ENCODE data around the gene THBS2. TPM values are rescaled to one million over a fixed set of nuclear protein-coding genes. Genes with fewer than 3 reads are reported as not detected.

THBS2 gene
- total and polyA plus RNA-seq, 4 experiments from 2014 or later, result 0.09 to 0.14 TPM; not detected in 2

DNA sequence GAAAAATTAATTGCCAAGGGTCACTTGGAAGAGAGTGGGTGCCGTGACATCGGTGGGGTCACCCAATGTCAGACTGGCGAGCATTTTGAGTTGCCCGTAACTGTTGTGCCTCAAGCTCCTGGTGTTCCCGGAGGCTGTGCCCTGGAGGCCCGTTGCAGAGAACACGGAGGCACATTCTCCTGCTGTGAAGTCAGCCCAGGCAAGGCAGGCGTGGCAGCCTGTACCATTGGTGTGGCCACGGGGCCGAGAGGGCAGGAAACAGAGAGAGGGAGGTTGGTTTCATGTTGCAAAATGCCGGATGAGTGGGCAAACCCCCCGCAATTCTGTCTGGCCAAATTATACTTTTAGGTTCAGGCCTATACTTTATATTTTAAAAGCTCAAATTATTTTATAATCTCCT is 81.2 kb downstream of the THBS2 start:
- no peaks in the 10 kb centered on the region for H3K4me1 Mint-ChIP-seq
- no peak overlapping the region for H3K27ac Mint-ChIP-seq
- no peak overlapping the region for H3K4me3 Mint-ChIP-seq
- no peaks in the 10 kb centered on the region for H3K4me1 ChIP-seq (ENCODE audit: insufficient read depth, low read length)
- no peak for DNase-seq
- H3K9me3 ChIP-seq (ENCODE audit: control insufficient read depth in 1 of 2, low read length in 2 of 2), result no peaks in the 10 kb centered on the region
- CTCF ChIA-PET (ENCODE audit: partially characterized antibody), result no interaction called here
- H3K27me3 ChIP-seq (ENCODE audit: insufficient read depth, low read length), result no peaks in the 10 kb centered on the region
- H3K27ac ChIP-seq (ENCODE audit: low read depth, low read length), result no peak overlapping the region
- intact Hi-C loops (cut with micrococcal nuclease), result no loop called here
- no peaks in the 10 kb centered on the region for H3K36me3 ChIP-seq (ENCODE audit: insufficient read depth, low read length)
- no peaks in the 10 kb centered on the region for H3K9me3 Mint-ChIP-seq
- peaks cover 2 to 4% of the 10 kb centered on the region in 2 donors for H3K27me3 Mint-ChIP-seq
- H3K36me3 Mint-ChIP-seq, result no peaks in the 10 kb centered on the region
- H3K4me3 ChIP-seq (ENCODE audit: low read length in 2 of 2), result no peak overlapping the region
- POLR2A ChIA-PET (ENCODE audit: partially characterized antibody), result no interaction called here

DNA sequence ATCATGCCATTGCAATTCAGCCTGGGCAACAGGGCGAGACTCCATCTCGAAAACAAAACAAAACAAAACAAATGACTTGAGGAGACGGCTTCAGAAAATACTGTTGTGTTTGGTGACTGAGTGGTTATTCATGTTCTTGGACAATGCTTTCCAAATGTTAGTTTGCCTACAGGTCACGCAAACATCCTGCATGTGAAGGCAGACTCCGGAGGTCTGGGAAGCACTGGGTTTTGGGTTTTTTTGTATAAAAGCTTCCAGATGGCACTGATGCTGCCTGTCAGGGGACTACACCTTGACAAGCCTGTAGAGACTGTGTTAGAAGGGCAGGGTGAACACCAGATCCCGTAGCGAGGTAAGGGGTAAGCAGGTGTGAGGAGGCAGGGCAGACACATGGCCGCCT is 81.7 kb downstream of the THBS2 start:
- no peak overlapping the region for H3K4me3 ChIP-seq (ENCODE audit: low read length in 2 of 2)
- no peaks in the 10 kb centered on the region for H3K4me1 ChIP-seq (ENCODE audit: insufficient read depth, low read length)
- no peak for DNase-seq
- no peaks in the 10 kb centered on the region for H3K9me3 ChIP-seq (ENCODE audit: control insufficient read depth in 1 of 2, low read length in 2 of 2)
- no peaks in the 10 kb centered on the region for H3K36me3 Mint-ChIP-seq
- no peaks in the 10 kb centered on the region for H3K4me1 Mint-ChIP-seq
- ChIA-PET POLR2A (ENCODE audit: partially characterized antibody) (no interaction called here), CTCF (ENCODE audit: partially characterized antibody) (no interaction called here)
- H3K9me3 Mint-ChIP-seq, result no peaks in the 10 kb centered on the region
- no peak overlapping the region for H3K4me3 Mint-ChIP-seq
- H3K27ac ChIP-seq (ENCODE audit: low read depth, low read length), result no peak overlapping the region
- no peak overlapping the region for H3K27ac Mint-ChIP-seq
- no peaks in the 10 kb centered on the region for H3K36me3 ChIP-seq (ENCODE audit: insufficient read depth, low read length)
- H3K27me3 Mint-ChIP-seq, result peaks cover 2 to 4% of the 10 kb centered on the region in 2 donors
- intact Hi-C loops (cut with micrococcal nuclease), result no loop called here
- no peaks in the 10 kb centered on the region for H3K27me3 ChIP-seq (ENCODE audit: insufficient read depth, low read length)

DNA sequence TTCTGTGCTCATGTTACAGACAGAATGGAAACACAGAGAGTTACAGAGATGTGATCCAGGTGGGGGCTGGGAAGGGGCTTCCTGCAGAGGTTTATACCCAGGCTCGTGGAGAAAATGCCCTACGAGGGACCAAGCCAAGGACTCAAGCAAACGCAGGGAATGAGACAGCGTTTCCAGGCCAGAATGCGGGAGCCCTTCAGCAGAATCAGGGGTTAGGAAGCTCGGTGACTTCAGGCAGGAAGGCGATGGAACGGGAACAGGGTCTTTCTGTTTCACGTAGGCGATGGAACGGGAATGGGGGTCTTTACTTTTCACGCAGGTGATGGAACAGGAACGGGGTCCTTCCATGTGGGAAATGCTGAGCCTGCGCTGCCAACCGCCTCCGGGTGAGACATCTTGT is 82.6 kb downstream of the THBS2 start:
- Mint-ChIP-seq H3K4me1 (no peaks in the 10 kb centered on the region), H3K27me3 (peaks cover 0 to 4% of the 10 kb centered on the region in 2 donors), H3K9me3 (no peaks in the 10 kb centered on the region), H3K4me3 (no peak overlapping the region), H3K27ac (no peak overlapping the region), H3K36me3 (no peaks in the 10 kb centered on the region)
- no peaks in the 10 kb centered on the region for H3K36me3 ChIP-seq (ENCODE audit: insufficient read depth, low read length)
- intact Hi-C loops (cut with micrococcal nuclease), result no loop called here
- no peak for DNase-seq
- H3K27ac ChIP-seq (ENCODE audit: low read depth, low read length), result no peak overlapping the region
- H3K4me1 ChIP-seq (ENCODE audit: insufficient read depth, low read length), result no peaks in the 10 kb centered on the region
- CTCF ChIA-PET (ENCODE audit: partially characterized antibody), result no interaction called here
- POLR2A ChIA-PET (ENCODE audit: partially characterized antibody), result no interaction called here
- H3K9me3 ChIP-seq (ENCODE audit: control insufficient read depth in 1 of 2, low read length in 2 of 2), result no peaks in the 10 kb centered on the region
- H3K4me3 ChIP-seq (ENCODE audit: low read length in 2 of 2), result no peak overlapping the region
- no peaks in the 10 kb centered on the region for H3K27me3 ChIP-seq (ENCODE audit: insufficient read depth, low read length)

DNA sequence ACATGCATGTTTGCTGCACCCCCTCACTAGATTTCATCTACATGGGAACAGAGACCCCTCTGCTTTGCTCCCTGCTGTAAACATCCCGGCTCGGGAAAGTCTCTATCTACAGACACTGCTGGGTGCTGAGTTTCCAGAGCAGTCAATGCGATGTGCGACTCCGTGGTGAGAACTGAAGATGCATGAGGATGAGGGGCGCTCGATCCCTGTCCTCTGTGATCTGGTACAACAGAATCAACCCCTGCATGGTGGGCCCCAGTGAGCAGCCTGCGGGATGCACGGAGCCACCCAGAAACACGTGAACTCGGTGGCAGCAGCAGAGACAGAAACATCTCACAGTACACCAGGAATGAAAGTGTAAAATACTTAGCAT is 83.1 kb downstream of the THBS2 start:
- Mint-ChIP-seq H3K9me3 (no peaks in the 10 kb centered on the region), H3K36me3 (no peaks in the 10 kb centered on the region), H3K27ac (no peak overlapping the region), H3K27me3 (peaks cover 0 to 4% of the 10 kb centered on the region in 2 donors), H3K4me1 (no peaks in the 10 kb centered on the region), H3K4me3 (no peak overlapping the region)
- Histone ChIP-seq H3K36me3 (ENCODE audit: insufficient read depth, low read length) (no peaks in the 10 kb centered on the region), H3K4me3 (ENCODE audit: low read length in 2 of 2) (no peak overlapping the region), H3K27ac (ENCODE audit: low read depth, low read length) (no peak overlapping the region), H3K9me3 (ENCODE audit: control insufficient read depth in 1 of 2, low read length in 2 of 2) (no peaks in the 10 kb centered on the region), H3K4me1 (ENCODE audit: insufficient read depth, low read length) (no peaks in the 10 kb centered on the region), H3K27me3 (ENCODE audit: insufficient read depth, low read length) (no peaks in the 10 kb centered on the region)
- intact Hi-C loops (cut with micrococcal nuclease), result no loop called here
- POLR2A ChIA-PET (ENCODE audit: partially characterized antibody), result no interaction called here
- no peak for DNase-seq
- CTCF ChIA-PET (ENCODE audit: partially characterized antibody), result no interaction called here

DNA sequence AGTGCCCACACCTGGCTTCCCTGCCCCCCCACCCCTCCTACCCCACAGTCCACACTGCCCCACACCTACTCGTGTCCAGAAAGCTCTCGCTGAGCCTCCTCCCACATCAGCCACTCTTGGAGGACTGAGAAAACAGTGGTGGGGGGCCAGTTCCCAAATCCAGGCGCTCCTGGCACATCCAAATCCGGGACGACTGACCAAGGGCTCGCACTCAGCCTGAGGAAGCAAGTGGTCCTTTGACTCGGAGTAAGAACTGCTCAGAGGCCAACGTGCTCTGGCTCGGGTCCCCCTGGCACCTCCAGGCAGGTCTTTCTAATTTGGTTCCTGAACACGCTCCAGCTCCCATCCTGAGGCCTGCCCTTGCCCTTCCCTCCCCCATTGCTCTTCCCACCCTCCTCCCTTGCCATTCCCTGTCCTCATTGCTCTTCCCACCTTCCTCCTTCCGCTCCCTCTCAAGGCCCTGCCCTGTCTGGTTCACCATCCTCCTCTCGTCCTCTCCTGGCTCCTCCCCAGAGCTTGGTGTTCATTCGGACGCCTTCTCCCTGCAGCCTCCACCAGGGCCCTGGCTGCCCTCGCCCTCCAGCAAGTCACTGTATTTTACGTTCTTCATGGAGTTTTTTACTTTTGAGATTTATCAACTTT is 83.6 kb downstream of the THBS2 start:
- Histone ChIP-seq H3K4me3 (ENCODE audit: low read length in 2 of 2) (no peak overlapping the region), H3K4me1 (ENCODE audit: insufficient read depth, low read length) (no peaks in the 10 kb centered on the region), H3K27me3 (ENCODE audit: insufficient read depth, low read length) (no peaks in the 10 kb centered on the region), H3K9me3 (ENCODE audit: control insufficient read depth in 1 of 2, low read length in 2 of 2) (no peaks in the 10 kb centered on the region), H3K27ac (ENCODE audit: low read depth, low read length) (no peak overlapping the region), H3K36me3 (ENCODE audit: insufficient read depth, low read length) (no peaks in the 10 kb centered on the region)
- Mint-ChIP-seq H3K4me3 (no peak overlapping the region), H3K9me3 (no peaks in the 10 kb centered on the region), H3K36me3 (no peaks in the 10 kb centered on the region), H3K27me3 (peaks cover 0 to 2% of the 10 kb centered on the region in 2 donors), H3K27ac (no peak overlapping the region), H3K4me1 (no peaks in the 10 kb centered on the region)
- CTCF ChIA-PET (ENCODE audit: partially characterized antibody), result no interaction called here
- no peak for DNase-seq
- intact Hi-C loops (cut with micrococcal nuclease), result no loop called here
- POLR2A ChIA-PET (ENCODE audit: partially characterized antibody), result no interaction called here

DNA sequence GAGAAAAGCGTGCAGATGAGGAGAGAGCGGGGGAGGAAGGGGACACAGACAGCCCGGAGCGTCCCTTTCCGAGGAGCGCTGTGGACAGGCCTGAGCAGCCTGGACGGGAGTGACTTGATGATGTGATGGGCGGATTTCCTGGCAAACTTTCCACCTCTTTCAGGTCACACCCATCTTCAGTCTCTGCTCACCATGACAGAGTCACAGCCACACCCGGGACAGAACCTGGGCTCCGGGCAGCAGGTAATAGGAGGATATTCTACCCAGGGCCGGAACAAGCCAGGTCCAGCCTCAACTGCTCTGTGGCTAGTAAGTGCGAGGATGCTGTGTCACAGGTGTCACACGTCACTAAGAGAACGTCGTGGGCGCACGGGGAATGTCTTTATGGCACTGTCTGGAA is 84.3 kb downstream of the THBS2 start:
- Histone ChIP-seq H3K4me1 (ENCODE audit: insufficient read depth, low read length) (no peaks in the 10 kb centered on the region), H3K4me3 (ENCODE audit: low read length in 2 of 2) (no peak overlapping the region), H3K27ac (ENCODE audit: low read depth, low read length) (no peak overlapping the region), H3K36me3 (ENCODE audit: insufficient read depth, low read length) (no peaks in the 10 kb centered on the region), H3K27me3 (ENCODE audit: insufficient read depth, low read length) (no peaks in the 10 kb centered on the region), H3K9me3 (ENCODE audit: control insufficient read depth in 1 of 2, low read length in 2 of 2) (no peaks in the 10 kb centered on the region)
- peaks cover 0 to 2% of the 10 kb centered on the region in 2 donors for H3K27me3 Mint-ChIP-seq
- H3K27ac Mint-ChIP-seq, result no peak overlapping the region
- H3K9me3 Mint-ChIP-seq, result no peaks in the 10 kb centered on the region
- POLR2A ChIA-PET (ENCODE audit: partially characterized antibody), result no interaction called here
- CTCF ChIA-PET (ENCODE audit: partially characterized antibody), result no interaction called here
- DNase-seq, result no peak
- no peaks in the 10 kb centered on the region for H3K36me3 Mint-ChIP-seq
- no peaks in the 10 kb centered on the region for H3K4me1 Mint-ChIP-seq
- no peak overlapping the region for H3K4me3 Mint-ChIP-seq
- intact Hi-C loops (cut with micrococcal nuclease), result no loop called here

DNA sequence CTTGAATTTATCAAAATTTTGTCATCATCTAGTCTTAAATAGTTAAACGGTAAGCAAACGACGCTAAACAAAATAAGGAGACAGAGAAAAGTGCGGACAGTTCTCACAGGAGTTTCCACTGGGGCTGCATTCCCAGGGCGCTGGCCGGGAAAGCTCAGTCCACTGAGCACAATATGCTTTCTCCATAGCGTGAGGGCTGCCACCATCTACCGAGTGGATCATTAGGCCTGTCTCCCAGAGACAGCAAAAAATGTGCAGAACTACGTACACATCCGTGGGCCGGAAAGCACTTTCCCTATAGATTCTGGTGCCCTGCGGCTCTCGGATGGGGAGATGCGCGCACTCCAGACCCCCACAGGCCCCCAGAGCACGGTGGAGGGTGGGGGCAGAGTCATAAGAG is 84.9 kb downstream of the THBS2 start:
- Histone ChIP-seq H3K4me3 (ENCODE audit: low read length in 2 of 2) (no peak overlapping the region), H3K9me3 (ENCODE audit: control insufficient read depth in 1 of 2, low read length in 2 of 2) (no peaks in the 10 kb centered on the region), H3K27ac (ENCODE audit: low read depth, low read length) (no peak overlapping the region), H3K27me3 (ENCODE audit: insufficient read depth, low read length) (no peaks in the 10 kb centered on the region), H3K4me1 (ENCODE audit: insufficient read depth, low read length) (no peaks in the 10 kb centered on the region), H3K36me3 (ENCODE audit: insufficient read depth, low read length) (no peaks in the 10 kb centered on the region)
- ChIA-PET POLR2A (ENCODE audit: partially characterized antibody) (no interaction called here), CTCF (ENCODE audit: partially characterized antibody) (no interaction called here)
- no peak overlapping the region for H3K4me3 Mint-ChIP-seq
- no peak overlapping the region for H3K27ac Mint-ChIP-seq
- intact Hi-C loops (cut with micrococcal nuclease), result no loop called here
- no peaks in the 10 kb centered on the region for H3K9me3 Mint-ChIP-seq
- H3K27me3 Mint-ChIP-seq, result peaks cover 0 to 2% of the 10 kb centered on the region in 2 donors
- H3K4me1 Mint-ChIP-seq, result no peaks in the 10 kb centered on the region
- DNase-seq, result no peak
- no peaks in the 10 kb centered on the region for H3K36me3 Mint-ChIP-seq

DNA sequence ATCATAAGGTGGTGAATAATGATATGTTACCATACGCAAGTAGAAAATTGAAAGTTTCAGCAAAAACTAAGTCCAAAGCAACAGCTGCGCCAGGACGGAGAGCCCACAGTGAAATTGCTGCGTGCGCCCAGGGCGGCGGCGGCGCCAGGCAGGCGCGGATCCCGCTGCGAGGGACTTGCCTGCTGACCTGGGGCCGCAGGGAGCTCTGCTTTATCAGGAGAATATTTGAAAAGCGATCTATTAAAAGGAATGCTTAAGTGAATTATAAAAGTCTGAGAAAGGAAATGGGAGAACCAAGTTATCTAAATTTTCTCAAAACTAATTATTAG is 85.4 kb downstream of the THBS2 start:
- intact Hi-C loops (cut with micrococcal nuclease), result no loop called here
- Mint-ChIP-seq H3K27me3 (peaks cover 2% of the 10 kb centered on the region in 2 donors), H3K27ac (no peak overlapping the region), H3K9me3 (no peaks in the 10 kb centered on the region), H3K4me3 (no peak overlapping the region), H3K36me3 (no peaks in the 10 kb centered on the region), H3K4me1 (no peaks in the 10 kb centered on the region)
- Histone ChIP-seq H3K9me3 (ENCODE audit: control insufficient read depth in 1 of 2, low read length in 2 of 2) (no peaks in the 10 kb centered on the region), H3K36me3 (ENCODE audit: insufficient read depth, low read length) (no peaks in the 10 kb centered on the region), H3K27me3 (ENCODE audit: insufficient read depth, low read length) (no peaks in the 10 kb centered on the region), H3K4me1 (ENCODE audit: insufficient read depth, low read length) (no peaks in the 10 kb centered on the region), H3K4me3 (ENCODE audit: low read length in 2 of 2) (no peak overlapping the region), H3K27ac (ENCODE audit: low read depth, low read length) (no peak overlapping the region)
- DNase-seq, result no peak
- ChIA-PET POLR2A (ENCODE audit: partially characterized antibody) (no interaction called here), CTCF (ENCODE audit: partially characterized antibody) (no interaction called here)
